Parathyroid adenoma (tissue), 2 donors: Measurements from ENCODE around the gene PRSS56.

Source experiments
- H2AFZ ChIP-seq: fragments of 300-600 bp; sonication (generic); one replicate; pipeline ENCODE4 v1.7.0; 2017; ENCODE audit warnings: antibody characterized with exemption, mild to moderate bottlenecking
- H3K27ac ChIP-seq: fragments of 300-600 bp; sonication (generic); one replicate; pipeline ENCODE4 v1.7.0; 2017
- H3K27me3 ChIP-seq: fragments of 300-600 bp; sonication (generic); one replicate; pipeline ENCODE4 v1.7.0; 2017; ENCODE audit warnings: low read length; ENCODE audit not compliant: control insufficient read depth, insufficient read depth
- H3K36me3 ChIP-seq: fragments of 300-600 bp; sonication (generic); one replicate; pipeline ENCODE4 v1.7.0; 2017; ENCODE audit warnings: low read length; ENCODE audit not compliant: control insufficient read depth, insufficient read depth
- H3K4me1 ChIP-seq: fragments of 300-600 bp; sonication (generic); one replicate; pipeline ENCODE4 v1.7.0; 2017; ENCODE audit warnings: control low read depth
- H3K4me2 ChIP-seq: fragments of 300-600 bp; sonication (generic); one replicate; pipeline ENCODE4 v1.7.0; 2017; ENCODE audit warnings: low read length
- H3K4me3 ChIP-seq: fragments of 300-600 bp; sonication (generic); one replicate; pipeline ENCODE4 v1.7.0; 2017; ENCODE audit warnings: low read depth, low read length
- H3K79me2 ChIP-seq: fragments of 300-600 bp; sonication (generic); one replicate; pipeline ENCODE4 v1.7.0; 2017; ENCODE audit warnings: control low read depth
- H3K9ac ChIP-seq: fragments of 300-600 bp; sonication (generic); one replicate; pipeline ENCODE4 v1.7.0; 2017; ENCODE audit warnings: mild to moderate bottlenecking
- H3K9me3 ChIP-seq: fragments of 300-600 bp; sonication (generic); one replicate; pipeline ENCODE4 v1.7.0; 2017; ENCODE audit warnings: low read length; ENCODE audit not compliant: control insufficient read depth
- CTCF ChIP-seq: fragments of 300-600 bp; sonication (generic); IDR thresholded peaks from one replicate; pipeline ENCODE4 v1.7.0; 2017; ENCODE audit warnings: antibody characterized with exemption, mild to moderate bottlenecking
- donor health status: primary hyperparathyroidism.

The PRSS56 gene

GRCh38 chr2:232497348-232497747 is 22.8 kb upstream of the PRSS56 start:
- Histone ChIP-seq H2AFZ (no peak overlapping the region), H3K4me2 (no peak overlapping the region), H3K4me1 (no peaks in the 10 kb centered on the region), H3K4me3 (no peak overlapping the region), H3K36me3 (no peaks in the 10 kb centered on the region), H3K9me3 (no peaks in the 10 kb centered on the region), H3K9ac (no peak overlapping the region), H3K27ac (no peak overlapping the region), H3K27me3 (no peaks in the 10 kb centered on the region), H3K79me2 (no peaks in the 10 kb centered on the region)
- TF ChIP-seq CTCF: no peak

- Histone ChIP-seq H3K9ac (no peak overlapping the region), H3K27me3 (no peaks in the 10 kb centered on the region), H3K36me3 (no peaks in the 10 kb centered on the region), H3K79me2 (no peaks in the 10 kb centered on the region), H3K4me2 (no peak overlapping the region), H3K27ac (no peak overlapping the region), H3K4me1 (no peaks in the 10 kb centered on the region), H3K4me3 (no peak overlapping the region), H3K9me3 (no peaks in the 10 kb centered on the region), H2AFZ (no peak overlapping the region)
- TF ChIP-seq CTCF: no peak
Observed at GRCh38 chr2:232498452-232498851, 21.7 kb upstream of the PRSS56 start.

GRCh38 chr2:232501331-232501771 is 18.8 kb upstream of the PRSS56 start:
- no peak overlapping the region for H3K9ac ChIP-seq
- H2AFZ ChIP-seq: no peak overlapping the region
- no peaks in the 10 kb centered on the region for H3K9me3 ChIP-seq
- no peaks in the 10 kb centered on the region for H3K27me3 ChIP-seq
- no peak for TF ChIP-seq CTCF
- H3K27ac ChIP-seq: no peak overlapping the region
- H3K36me3 ChIP-seq: no peaks in the 10 kb centered on the region
- no peaks in the 10 kb centered on the region for H3K79me2 ChIP-seq
- H3K4me3 ChIP-seq: no peak overlapping the region
- H3K4me2 ChIP-seq: no peak overlapping the region
- no peaks in the 10 kb centered on the region for H3K4me1 ChIP-seq

- no peak overlapping the region for H3K9ac ChIP-seq
- no peaks in the 10 kb centered on the region for H3K36me3 ChIP-seq
- H3K4me1 ChIP-seq: no peaks in the 10 kb centered on the region
- no peak overlapping the region for H3K4me2 ChIP-seq
- H3K27ac ChIP-seq: no peak overlapping the region
- H2AFZ ChIP-seq: no peak overlapping the region
- no peak overlapping the region for H3K4me3 ChIP-seq
- H3K27me3 ChIP-seq: no peaks in the 10 kb centered on the region
- TF ChIP-seq CTCF: no peak
- H3K79me2 ChIP-seq: no peaks in the 10 kb centered on the region
- no peaks in the 10 kb centered on the region for H3K9me3 ChIP-seq
Observed at GRCh38 chr2:232501794-232502390, 18.3 kb upstream of the PRSS56 start.

- Histone ChIP-seq H3K4me2 (no peak overlapping the region), H3K4me1 (no peaks in the 10 kb centered on the region), H3K36me3 (no peaks in the 10 kb centered on the region), H3K9me3 (no peaks in the 10 kb centered on the region), H3K4me3 (no peak overlapping the region), H3K27me3 (no peaks in the 10 kb centered on the region), H2AFZ (peak overlapping the region; percentile 46), H3K9ac (no peak overlapping the region), H3K27ac (no peak overlapping the region), H3K79me2 (no peaks in the 10 kb centered on the region)
- no peak for TF ChIP-seq CTCF
Observed at GRCh38 chr2:232502511-232502910, 17.7 kb upstream of the PRSS56 start.
